ENCODE measurements around the gene ASPSCR1. TPM values are rescaled to one million over a fixed set of nuclear protein-coding genes. Genes with fewer than 3 reads are reported as not detected.

Gene ASPSCR1
- total and polyA plus RNA-seq, 2 of the 13 experiments (the other 11 are each of a cell fraction or from before 2014, with no cell fraction given), result 274 to 314 TPM

DNA sequence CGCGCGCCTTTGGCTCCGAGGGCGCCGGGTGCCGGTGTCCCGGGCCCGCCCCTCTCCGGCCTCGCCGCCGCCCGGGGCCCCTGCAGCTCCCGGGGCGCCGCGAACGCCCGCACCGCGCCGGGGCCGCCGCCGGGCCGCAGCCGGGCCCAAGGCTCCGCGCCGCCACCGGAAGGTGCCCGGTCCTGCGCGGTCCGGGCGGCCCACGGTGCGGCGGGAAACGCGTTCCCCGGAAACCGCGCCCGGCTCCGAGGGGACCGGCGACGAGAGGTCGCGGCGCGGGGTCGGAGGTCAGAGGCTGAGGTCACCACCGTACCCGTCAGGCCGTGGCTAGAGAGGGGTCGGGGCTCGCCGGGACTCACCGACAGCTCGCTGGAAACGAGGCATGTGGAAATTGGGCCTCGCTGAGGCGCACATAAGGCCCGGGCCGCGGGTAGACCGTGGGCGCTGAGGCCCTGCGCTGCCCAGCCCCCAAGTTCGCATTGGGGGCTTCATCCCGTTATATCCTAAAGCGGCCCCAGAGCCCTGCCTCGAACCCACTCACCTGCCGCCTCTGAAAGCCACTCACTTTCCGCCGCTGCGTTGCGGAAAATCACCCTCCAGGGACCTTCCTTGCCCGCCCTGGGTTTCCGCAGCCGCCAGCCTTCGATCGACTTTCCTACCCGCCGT, 88.3 kb downstream of the ASPSCR1 start, which contains the start of gene DUS1L (continued):
- TF ChIP-seq ZNF574 (CRISPR knock-in tag; IDR thresholded peaks at IDR 0.05) (peak; percentile 96), EHMT2 (IDR thresholded peaks at IDR 0.05; ENCODE audit: borderline replicate concordance, low read depth, low read length) (no peak), SSRP1 (CRISPR knock-in tag; IDR thresholded peaks at IDR 0.05) (peak; percentile 35; the same call in 1 of the 2 replicates), TEAD3 (CRISPR knock-in tag; optimal IDR thresholded peaks at IDR 0.05; ENCODE audit: borderline replicate concordance) (peak; percentile 74), ZNF704 (CRISPR knock-in tag; IDR thresholded peaks at IDR 0.05; ENCODE audit: borderline replicate concordance) (no peak), ZNF781 (CRISPR knock-in tag; IDR thresholded peaks at IDR 0.05; ENCODE audit: borderline replicate concordance, not compliant biosample characterization) (no peak), TOPORS (CRISPR knock-in tag; IDR thresholded peaks at IDR 0.05) (peak; percentile 85), EED (CRISPR knock-in tag; IDR thresholded peaks at IDR 0.05) (peak; percentile 48; the same call in 1 of the 2 replicates), NBN (conservative IDR thresholded peaks at IDR 0.05) (no peak), MAZ (IDR thresholded peaks at IDR 0.05; ENCODE audit: borderline replicate concordance, low read depth, low read length) (peak; percentile 67; the same call in 1 of the 2 replicates), MAZ (CRISPR knock-in tag; IDR thresholded peaks at IDR 0.05; ENCODE audit: low read depth) (peak; percentile 93)
- TF ChIP-seq, protein P1, sequence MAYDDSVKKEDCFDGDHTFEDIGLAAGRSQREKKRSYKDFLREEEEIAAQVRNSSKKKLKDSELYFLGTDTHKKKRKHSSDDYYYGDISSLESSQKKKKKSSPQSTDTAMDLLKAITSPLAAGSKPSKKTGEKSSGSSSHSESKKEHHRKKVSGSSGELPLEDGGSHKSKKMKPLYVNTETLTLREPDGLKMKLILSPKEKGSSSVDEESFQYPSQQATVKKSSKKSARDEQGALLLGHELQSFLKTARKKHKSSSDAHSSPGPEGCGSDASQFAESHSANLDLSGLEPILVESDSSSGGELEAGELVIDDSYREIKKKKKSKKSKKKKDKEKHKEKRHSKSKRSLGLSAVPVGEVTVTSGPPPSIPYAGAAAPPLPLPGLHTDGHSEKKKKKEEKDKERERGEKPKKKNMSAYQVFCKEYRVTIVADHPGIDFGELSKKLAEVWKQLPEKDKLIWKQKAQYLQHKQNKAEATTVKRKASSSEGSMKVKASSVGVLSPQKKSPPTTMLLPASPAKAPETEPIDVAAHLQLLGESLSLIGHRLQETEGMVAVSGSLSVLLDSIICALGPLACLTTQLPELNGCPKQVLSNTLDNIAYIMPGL (CRISPR knock-in tag; IDR thresholded peaks at IDR 0.05; ENCODE audit: borderline replicate concordance in 1 of 2, low read depth in 1 of 2), result peak; percentile 90 to 95
- TF ChIP-seq, protein P2, sequence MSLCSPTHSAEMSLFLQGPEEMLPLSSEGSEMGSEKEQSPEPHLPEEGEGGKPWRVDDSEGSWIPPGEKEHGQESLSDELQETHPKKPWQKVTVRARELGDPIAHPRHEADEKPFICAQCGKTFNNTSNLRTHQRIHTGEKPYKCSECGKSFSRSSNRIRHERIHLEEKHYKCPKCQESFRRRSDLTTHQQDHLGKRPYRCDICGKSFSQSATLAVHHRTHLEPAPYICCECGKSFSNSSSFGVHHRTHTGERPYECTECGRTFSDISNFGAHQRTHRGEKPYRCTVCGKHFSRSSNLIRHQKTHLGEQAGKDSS (CRISPR knock-in tag; IDR thresholded peaks at IDR 0.05; ENCODE audit: borderline replicate concordance, low read depth), result peak; percentile 98; the same call in 1 of the 2 replicates
- TF ChIP-seq, protein P3, sequence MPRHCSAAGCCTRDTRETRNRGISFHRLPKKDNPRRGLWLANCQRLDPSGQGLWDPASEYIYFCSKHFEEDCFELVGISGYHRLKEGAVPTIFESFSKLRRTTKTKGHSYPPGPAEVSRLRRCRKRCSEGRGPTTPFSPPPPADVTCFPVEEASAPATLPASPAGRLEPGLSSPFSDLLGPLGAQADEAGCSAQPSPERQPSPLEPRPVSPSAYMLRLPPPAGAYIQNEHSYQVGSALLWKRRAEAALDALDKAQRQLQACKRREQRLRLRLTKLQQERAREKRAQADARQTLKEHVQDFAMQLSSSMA (CRISPR knock-in tag; IDR thresholded peaks at IDR 0.05), result peak; percentile 85; the same call in 1 of the 2 replicates
- TF ChIP-seq, protein P4, sequence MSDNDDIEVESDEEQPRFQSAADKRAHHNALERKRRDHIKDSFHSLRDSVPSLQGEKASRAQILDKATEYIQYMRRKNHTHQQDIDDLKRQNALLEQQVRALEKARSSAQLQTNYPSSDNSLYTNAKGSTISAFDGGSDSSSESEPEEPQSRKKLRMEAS (IDR thresholded peaks at IDR 0.05), result peak; percentile 91
- TF ChIP-seq, protein P5, sequence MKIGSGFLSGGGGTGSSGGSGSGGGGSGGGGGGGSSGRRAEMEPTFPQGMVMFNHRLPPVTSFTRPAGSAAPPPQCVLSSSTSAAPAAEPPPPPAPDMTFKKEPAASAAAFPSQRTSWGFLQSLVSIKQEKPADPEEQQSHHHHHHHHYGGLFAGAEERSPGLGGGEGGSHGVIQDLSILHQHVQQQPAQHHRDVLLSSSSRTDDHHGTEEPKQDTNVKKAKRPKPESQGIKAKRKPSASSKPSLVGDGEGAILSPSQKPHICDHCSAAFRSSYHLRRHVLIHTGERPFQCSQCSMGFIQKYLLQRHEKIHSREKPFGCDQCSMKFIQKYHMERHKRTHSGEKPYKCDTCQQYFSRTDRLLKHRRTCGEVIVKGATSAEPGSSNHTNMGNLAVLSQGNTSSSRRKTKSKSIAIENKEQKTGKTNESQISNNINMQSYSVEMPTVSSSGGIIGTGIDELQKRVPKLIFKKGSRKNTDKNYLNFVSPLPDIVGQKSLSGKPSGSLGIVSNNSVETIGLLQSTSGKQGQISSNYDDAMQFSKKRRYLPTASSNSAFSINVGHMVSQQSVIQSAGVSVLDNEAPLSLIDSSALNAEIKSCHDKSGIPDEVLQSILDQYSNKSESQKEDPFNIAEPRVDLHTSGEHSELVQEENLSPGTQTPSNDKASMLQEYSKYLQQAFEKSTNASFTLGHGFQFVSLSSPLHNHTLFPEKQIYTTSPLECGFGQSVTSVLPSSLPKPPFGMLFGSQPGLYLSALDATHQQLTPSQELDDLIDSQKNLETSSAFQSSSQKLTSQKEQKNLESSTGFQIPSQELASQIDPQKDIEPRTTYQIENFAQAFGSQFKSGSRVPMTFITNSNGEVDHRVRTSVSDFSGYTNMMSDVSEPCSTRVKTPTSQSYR (CRISPR knock-in tag; IDR thresholded peaks at IDR 0.05; ENCODE audit: borderline replicate concordance), result peak; percentile 75; the same call in 1 of the 2 replicates
